GM12878 (cell line): Measurements from ENCODE around the gene CD82.
"Not testable (repeated sequence)": the region's sequence is repeated elsewhere in the genome, so short reads cannot be mapped to it uniquely, and the experiment has no call there.

Experiments used
- CBX3 ChIP-seq: fragments of 200-600 bp; sonication (generic); IDR thresholded peaks from 2 replicates; pipeline ENCODE4 v1.6.1; 2016; ENCODE audit warnings: low read depth, borderline replicate concordance
- NFXL1 ChIP-seq: fragments of 450-650 bp; IDR thresholded peaks from 2 replicates; pipeline ENCODE4 v1.6.1; 2017; ENCODE audit warnings: antibody characterized with exemption, mild to moderate bottlenecking, borderline replicate concordance
- NR2C2 ChIP-seq: IDR thresholded peaks from 2 replicates; pipeline ENCODE4 v1.6.1; 2011; ENCODE audit warnings: borderline replicate concordance, low read depth; ENCODE audit not compliant: control insufficient read depth, insufficient read length
- POLR2A ChIP-seq: IDR thresholded peaks from 2 replicates; pipeline ENCODE4 v1.6.1; 2011; ENCODE audit warnings: low read depth, mild to moderate bottlenecking, low read length
- POLR2AphosphoS5 ChIP-seq: IDR thresholded peaks from 2 replicates; pipeline ENCODE4 v1.6.1; 2011; ENCODE audit warnings: mild to moderate bottlenecking, low read length, inconsistent platforms
- RFX5 ChIP-seq: IDR thresholded peaks from 2 replicates; pipeline ENCODE4 v1.6.1; 2011; ENCODE audit warnings: low read depth, low read length, improper control_type of control experiment
- SIX5 ChIP-seq: IDR thresholded peaks from 2 replicates; pipeline ENCODE4 v1.6.1; 2011; ENCODE audit warnings: mild to moderate bottlenecking, low read depth, low read length, moderate library complexity; ENCODE audit not compliant: severe bottlenecking
- SRF ChIP-seq, 2 experiments: IDR thresholded peaks; 2 replicates each; pipeline ENCODE4 v1.6.1; 2011; ENCODE audit warnings: low read depth in 2 of 2, low read length in 2 of 2, mild to moderate bottlenecking in 1 of 2, moderate library complexity in 1 of 2

DNA sequence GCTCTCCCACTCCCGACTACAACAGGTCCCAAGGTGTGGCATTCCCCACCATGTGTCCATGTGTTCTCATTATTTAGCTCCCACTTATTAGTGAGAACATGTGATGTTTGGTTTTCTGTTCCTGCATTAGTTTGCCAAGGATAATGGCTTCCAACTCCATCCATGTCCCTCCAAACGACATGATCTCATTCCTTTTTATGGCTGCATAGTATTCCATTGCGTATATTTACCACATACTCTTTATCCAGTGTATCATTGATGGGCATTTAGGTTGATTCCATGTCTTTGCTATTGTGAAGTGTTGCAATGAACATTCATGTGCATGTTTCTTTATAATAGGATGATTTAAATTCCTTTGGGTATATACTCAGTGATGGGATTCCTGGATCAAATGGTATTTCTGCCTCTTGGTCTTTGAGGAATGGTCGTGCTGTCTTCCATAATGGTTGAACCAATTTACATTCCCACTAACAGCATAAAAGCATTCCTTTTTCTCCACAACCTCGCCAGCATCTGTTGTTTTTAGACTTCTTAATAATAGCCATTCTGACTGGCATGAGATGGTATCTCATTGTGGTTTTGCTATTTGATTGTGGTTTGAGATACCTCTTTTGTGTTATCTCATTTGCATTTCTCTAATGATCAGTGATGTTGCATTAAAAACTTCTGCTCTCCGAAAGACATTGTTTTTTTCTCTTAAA lies 81.9 kb downstream of the CD82 start:
- TF ChIP-seq POLR2A; NR2C2; POLR2AphosphoS5; SRF (IDR thresholded peaks at IDR 0.05; ENCODE audit: low read depth in 2 of 2, low read length in 2 of 2); RFX5; SIX5; CBX3; NFXL1: not testable (repeated sequence)
